Trophoblast cell (in vitro differentiated cells and primary cell): ENCODE results near the gene CFAP45.

ENCODE experiments used
- DNase-seq, 2 donors: peaks; one replicate each; pipeline ENCODE4 v3.0.0-alpha.2; 2016
- H2AFZ ChIP-seq: 2 replicates; pipeline ENCODE4 v1.6.1; 2013; ENCODE audit warnings: low read length, moderate library complexity, mild to moderate bottlenecking; ENCODE audit not compliant: insufficient read depth, poor library complexity
- H2AK5ac ChIP-seq: 2 replicates; pipeline ENCODE4 v1.6.1; 2013; ENCODE audit warnings: mild to moderate bottlenecking, low read length
- H2BK120ac ChIP-seq: 2 replicates; pipeline ENCODE4 v1.6.1; 2013; ENCODE audit warnings: low read length, mild to moderate bottlenecking, moderate library complexity; ENCODE audit not compliant: insufficient read depth, poor library complexity
- H2BK12ac ChIP-seq: 2 replicates; pipeline ENCODE4 v1.6.1; 2013; ENCODE audit warnings: mild to moderate bottlenecking, low read length, moderate library complexity
- H2BK5ac ChIP-seq: 2 replicates; pipeline ENCODE4 v1.6.1; 2013; ENCODE audit warnings: low read length, low read depth, moderate library complexity, mild to moderate bottlenecking; ENCODE audit not compliant: poor library complexity
- H3K14ac ChIP-seq: 2 replicates; pipeline ENCODE4 v1.6.1; 2013; ENCODE audit warnings: mild to moderate bottlenecking, low read length
- H3K18ac ChIP-seq: 2 replicates; pipeline ENCODE4 v1.6.1; 2013; ENCODE audit warnings: mild to moderate bottlenecking, low read length
- H3K23ac ChIP-seq: 2 replicates; pipeline ENCODE4 v1.6.1; 2013; ENCODE audit warnings: low read length
- H3K27ac ChIP-seq: 2 replicates; pipeline ENCODE4 v1.5.1; 2013; ENCODE audit warnings: low read depth, mild to moderate bottlenecking, inconsistent platforms, low read length, moderate library complexity
- H3K27me3 ChIP-seq: 2 replicates; pipeline ENCODE4 v1.6.1; 2013; ENCODE audit warnings: inconsistent platforms, mild to moderate bottlenecking, low read length, moderate library complexity; ENCODE audit not compliant: insufficient read depth
- H3K36me3 ChIP-seq, 2 experiments: 1 replicate in 1 of 2; 2 replicates in 1 of 2; pipeline ENCODE4 v1.6.1; 2013; ENCODE audit warnings: low read length in 2 of 2, mild to moderate bottlenecking in 2 of 2, moderate library complexity in 1 of 2; ENCODE audit not compliant: insufficient read depth in 2 of 2, control insufficient read depth in 1 of 2
- H3K4ac ChIP-seq: 2 replicates; pipeline ENCODE4 v1.6.1; 2013; ENCODE audit warnings: low read depth, mild to moderate bottlenecking, low read length, moderate library complexity
- H3K4me1 ChIP-seq, 2 experiments: 1 replicate in 1 of 2; 2 replicates in 1 of 2; pipeline ENCODE4 v1.6.1; 2013; ENCODE audit warnings: low read length in 2 of 2, mild to moderate bottlenecking in 2 of 2, moderate library complexity in 1 of 2; ENCODE audit not compliant: insufficient read depth in 2 of 2, control insufficient read depth in 1 of 2
- H3K4me2 ChIP-seq: 2 replicates; pipeline ENCODE4 v1.6.1; 2013; ENCODE audit warnings: inconsistent platforms, mild to moderate bottlenecking, low read length, moderate library complexity
- H3K4me3 ChIP-seq: 2 replicates; pipeline ENCODE4 v1.5.1; 2013; ENCODE audit warnings: mild to moderate bottlenecking, low read depth, low read length, inconsistent platforms
- H3K79me1 ChIP-seq: one replicate; pipeline ENCODE4 v1.6.1; 2013; ENCODE audit warnings: low read length
- H3K79me2 ChIP-seq: 2 replicates; pipeline ENCODE4 v1.6.1; 2013; ENCODE audit warnings: low read length, mild to moderate bottlenecking; ENCODE audit not compliant: control insufficient read depth, insufficient read depth, poor library complexity
- H3K9ac ChIP-seq: 2 replicates; pipeline ENCODE4 v1.6.1; 2013; ENCODE audit warnings: mild to moderate bottlenecking, low read length
- H3K9me3 ChIP-seq: 2 replicates; pipeline ENCODE4 v1.6.1; 2013; ENCODE audit warnings: low read depth, mild to moderate bottlenecking, control low read depth, inconsistent platforms, low read length; ENCODE audit not compliant: insufficient read depth
- H4K12ac ChIP-seq: 2 replicates; pipeline ENCODE4 v1.6.1; 2013; ENCODE audit warnings: low read depth, mild to moderate bottlenecking, low read length, moderate library complexity
- H4K8ac ChIP-seq: 2 replicates; pipeline ENCODE4 v1.6.1; 2013; ENCODE audit warnings: low read depth, mild to moderate bottlenecking, low read length, moderate library complexity
- H4K91ac ChIP-seq: one replicate; pipeline ENCODE4 v1.6.1; 2013; ENCODE audit warnings: low read depth, mild to moderate bottlenecking, low read length, moderate library complexity
- WGBS: extraction: QIAGEN DNeasy Blood & Tissue Kit; methylation state at CpG from one replicate; pipeline ENCODE4 v1.1.7; 2013; ENCODE audit warnings: missing lambda C conversion rate; ENCODE audit not compliant: insufficient read length, insufficient coverage; ENCODE audit errors: extremely low coverage; 5-methylcytosine and 5-hydroxymethylcytosine counted together

CFAP45 gene

GRCh38 chr1:159857889-159858288 is 42.1 kb downstream of the CFAP45 start:
- WGBS, result no CpG with 5 or more reads among the region's 6 CpGs
- no peak overlapping the region for H3K27ac ChIP-seq
- H3K4me3 ChIP-seq, result no peak overlapping the region

GRCh38 chr1:159856576-159856975 is 43.4 kb downstream of the CFAP45 start:
- Histone ChIP-seq H3K27ac (no peak overlapping the region), H2BK12ac (no peak overlapping the region), H4K12ac (no peak overlapping the region), H3K9me3 (peaks cover 5% of the 10 kb centered on the region), H3K36me3 (no peaks in the 10 kb centered on the region), H3K14ac (no peak overlapping the region), H3K4me3 (no peak overlapping the region), H3K79me2 (no peaks in the 10 kb centered on the region), H3K23ac (no peak overlapping the region), H2AFZ (no peak overlapping the region), H3K9ac (no peak overlapping the region), H4K8ac (no peak overlapping the region), H3K4ac (no peak overlapping the region), H3K4me2 (no peak overlapping the region), H3K18ac (no peak overlapping the region), H2BK120ac (no peak overlapping the region), H4K91ac (no peak overlapping the region), H3K4me1 (peaks cover 8 to 9% of the 10 kb centered on the region in 2 experiments), H3K27me3 (peaks cover 20% of the 10 kb centered on the region), H3K79me1 (no peaks in the 10 kb centered on the region), H2AK5ac (no peak overlapping the region), H2BK5ac (no peak overlapping the region)
- no peak for DNase-seq
- WGBS, result no CpG with 5 or more reads among the region's 1 CpG

More at GRCh38 chr1:159857889-159858288, 42.1 kb downstream of the CFAP45 start:
- no peak overlapping the region for H4K8ac ChIP-seq
- no peak for DNase-seq
- no peak overlapping the region for H2AK5ac ChIP-seq
- no peak overlapping the region for H3K23ac ChIP-seq
- no peaks in the 10 kb centered on the region for H3K79me2 ChIP-seq
- no peak overlapping the region for H3K18ac ChIP-seq
- H4K91ac ChIP-seq, result no peak overlapping the region
- no peak overlapping the region for H3K4me2 ChIP-seq
- H3K27me3 ChIP-seq, result peaks cover 20% of the 10 kb centered on the region
- H3K36me3 ChIP-seq, result no peaks in the 10 kb centered on the region
- no peak overlapping the region for H4K12ac ChIP-seq
- no peak overlapping the region for H2BK12ac ChIP-seq
- no peak overlapping the region for H3K4ac ChIP-seq
- peaks cover 8 to 9% of the 10 kb centered on the region in 2 experiments for H3K4me1 ChIP-seq
- H2BK120ac ChIP-seq, result no peak overlapping the region
- H2AFZ ChIP-seq, result no peak overlapping the region
- no peaks in the 10 kb centered on the region for H3K79me1 ChIP-seq
- peaks cover 5% of the 10 kb centered on the region for H3K9me3 ChIP-seq
- no peak overlapping the region for H3K14ac ChIP-seq
- no peak overlapping the region for H2BK5ac ChIP-seq
- H3K9ac ChIP-seq, result no peak overlapping the region

- Histone ChIP-seq H2BK120ac (no peak overlapping the region), H3K18ac (no peak overlapping the region), H3K4me1 (peaks cover 8 to 9% of the 10 kb centered on the region in 2 experiments), H3K4me2 (no peak overlapping the region), H3K79me2 (no peaks in the 10 kb centered on the region), H3K27ac (no peak overlapping the region), H3K79me1 (no peaks in the 10 kb centered on the region), H3K4ac (no peak overlapping the region), H4K8ac (no peak overlapping the region), H3K36me3 (no peaks in the 10 kb centered on the region), H3K23ac (no peak overlapping the region), H3K9me3 (peaks cover 5% of the 10 kb centered on the region), H3K14ac (no peak overlapping the region), H3K9ac (no peak overlapping the region), H3K27me3 (peaks cover 20% of the 10 kb centered on the region), H3K4me3 (no peak overlapping the region), H4K12ac (no peak overlapping the region), H2AK5ac (no peak overlapping the region), H2BK5ac (no peak overlapping the region), H4K91ac (no peak overlapping the region), H2BK12ac (no peak overlapping the region), H2AFZ (no peak overlapping the region)
- no peak for DNase-seq
- WGBS, result no CpG with 5 or more reads among the region's 34 CpGs
These were observed 44.3 kb downstream of the CFAP45 start for GRCh38 chr1:159855709-159856108.

- no peak overlapping the region for H4K91ac ChIP-seq
- H3K9me3 ChIP-seq, result peaks cover 5% of the 10 kb centered on the region
- no peak overlapping the region for H3K9ac ChIP-seq
- H2AK5ac ChIP-seq, result no peak overlapping the region
- peak overlapping the region; percentile 27 for H2AFZ ChIP-seq
- H2BK120ac ChIP-seq, result no peak overlapping the region
- no peak overlapping the region for H4K8ac ChIP-seq
- no peak overlapping the region for H3K27ac ChIP-seq
- H4K12ac ChIP-seq, result no peak overlapping the region
- no peak overlapping the region for H2BK12ac ChIP-seq
- H3K4me3 ChIP-seq, result peak overlapping the region; percentile 67
- peak overlapping the region; percentile 83 for H3K4me2 ChIP-seq
- WGBS, result no CpG with 5 or more reads among the region's 59 CpGs
- peaks cover 8 to 9% of the 10 kb centered on the region in 2 experiments for H3K4me1 ChIP-seq
- H3K4ac ChIP-seq, result no peak overlapping the region
- no peak overlapping the region for H3K14ac ChIP-seq
- no peak overlapping the region for H3K18ac ChIP-seq
- H3K79me2 ChIP-seq, result no peaks in the 10 kb centered on the region
- peaks cover 20% of the 10 kb centered on the region for H3K27me3 ChIP-seq
- H3K23ac ChIP-seq, result no peak overlapping the region
- no peaks in the 10 kb centered on the region for H3K79me1 ChIP-seq
- DNase-seq, result peak; percentile 52 to 64
- no peak overlapping the region for H2BK5ac ChIP-seq
- H3K36me3 ChIP-seq, result no peaks in the 10 kb centered on the region
These were observed 45.2 kb downstream of the CFAP45 start for GRCh38 chr1:159854693-159855192.
